Brain microvascular endothelial cell (primary cell): ENCODE results near the gene CD6.

Experiments used
- DNase-seq: peaks from one replicate; pipeline ENCODE4 v3.0.0-alpha.2; 2020
- H3K27ac ChIP-seq: fragments of 250-450 bp; sonication (Bioruptor Pico); 2 replicates; pipeline ENCODE4 v1.5.1; 2020; ENCODE audit warnings: mild to moderate bottlenecking, moderate library complexity
- H3K27me3 ChIP-seq: fragments of 250-450 bp; sonication (Bioruptor Pico); replicated peaks from 2 replicates; pipeline ENCODE4 v1.5.1; 2020; ENCODE audit warnings: mild to moderate bottlenecking
- H3K36me3 ChIP-seq: fragments of 250-450 bp; sonication (Bioruptor Pico); replicated peaks from 2 replicates; pipeline ENCODE4 v1.5.1; 2020; ENCODE audit warnings: mild to moderate bottlenecking
- H3K4me3 ChIP-seq: 2 replicates; pipeline ENCODE4 v1.5.1; 2011; ENCODE audit warnings: low read depth, mild to moderate bottlenecking, control low read depth, low read length, moderate library complexity
- CTCF ChIP-seq: IDR thresholded peaks from 2 replicates; pipeline ENCODE4 v1.5.1; 2011; ENCODE audit warnings: low read depth, mild to moderate bottlenecking, moderate library complexity, low read length, control low read depth, inconsistent platforms; ENCODE audit errors: missing control alignments
- in situ Hi-C: cut with HindIII; loops from 2 replicates; pipeline ENCODE4 v1.10.0; 2017; ENCODE audit warnings: low sequenced_read_pairs, low pct_ligation_motif_present

CD6 gene

GRCh38 chr11:61053191-61053590 is 81.7 kb downstream of the CD6 start:
- H3K27me3 ChIP-seq, result no peaks in the 10 kb centered on the region
- no peak for TF ChIP-seq CTCF
- in situ Hi-C loops, result no loop called here
- H3K27ac ChIP-seq, result no peak overlapping the region
- H3K36me3 ChIP-seq, result no peaks in the 10 kb centered on the region
- H3K4me3 ChIP-seq, result no peak overlapping the region
- no peak for DNase-seq

- H3K36me3 ChIP-seq, result no peaks in the 10 kb centered on the region
- no peak for DNase-seq
- in situ Hi-C loops, result no loop called here
- no peak overlapping the region for H3K27ac ChIP-seq
- TF ChIP-seq CTCF, result no peak
- no peak overlapping the region for H3K4me3 ChIP-seq
- no peaks in the 10 kb centered on the region for H3K27me3 ChIP-seq
Measured at GRCh38 chr11:61054513-61054912, 83.0 kb downstream of the CD6 start.

GRCh38 chr11:61054927-61055562 is 83.6 kb downstream of the CD6 start:
- TF ChIP-seq CTCF, result no peak
- DNase-seq, result no peak
- Histone ChIP-seq H3K4me3 (no peak overlapping the region), H3K27ac (no peak overlapping the region), H3K36me3 (no peaks in the 10 kb centered on the region), H3K27me3 (no peaks in the 10 kb centered on the region)
- in situ Hi-C loops, result no loop called here

GRCh38 chr11:61055776-61056175 is 84.3 kb downstream of the CD6 start:
- no peaks in the 10 kb centered on the region for H3K36me3 ChIP-seq
- DNase-seq, result no peak
- no peaks in the 10 kb centered on the region for H3K27me3 ChIP-seq
- no peak for TF ChIP-seq CTCF
- no peak overlapping the region for H3K27ac ChIP-seq
- in situ Hi-C loops, result no loop called here
- H3K4me3 ChIP-seq, result no peak overlapping the region

- Histone ChIP-seq H3K27me3 (no peaks in the 10 kb centered on the region), H3K4me3 (no peak overlapping the region), H3K36me3 (no peaks in the 10 kb centered on the region), H3K27ac (no peak overlapping the region)
- in situ Hi-C loops, result no loop called here
- DNase-seq, result no peak
- no peak for TF ChIP-seq CTCF
Measured at GRCh38 chr11:61056571-61056970, 85.1 kb downstream of the CD6 start.

GRCh38 chr11:61056981-61057380 is 85.5 kb downstream of the CD6 start:
- no peak for DNase-seq
- Histone ChIP-seq H3K36me3 (no peaks in the 10 kb centered on the region), H3K27ac (no peak overlapping the region), H3K4me3 (no peak overlapping the region), H3K27me3 (no peaks in the 10 kb centered on the region)
- in situ Hi-C loops, result no loop called here
- no peak for TF ChIP-seq CTCF
